NCI-H2227 (cell line): ENCODE results near the gene ST3GAL5.

Experiments used
- DNase-seq: peaks from one replicate; lab custom pipeline; 2025; ENCODE audit not compliant: unreplicated experiment; lab: John Stamatoyannopoulos, UW

The ST3GAL5 gene

GRCh38 chr2:85917887-85918795 is 29.4 kb upstream of the ST3GAL5 start:
- DNase-seq: no peak

DNA sequence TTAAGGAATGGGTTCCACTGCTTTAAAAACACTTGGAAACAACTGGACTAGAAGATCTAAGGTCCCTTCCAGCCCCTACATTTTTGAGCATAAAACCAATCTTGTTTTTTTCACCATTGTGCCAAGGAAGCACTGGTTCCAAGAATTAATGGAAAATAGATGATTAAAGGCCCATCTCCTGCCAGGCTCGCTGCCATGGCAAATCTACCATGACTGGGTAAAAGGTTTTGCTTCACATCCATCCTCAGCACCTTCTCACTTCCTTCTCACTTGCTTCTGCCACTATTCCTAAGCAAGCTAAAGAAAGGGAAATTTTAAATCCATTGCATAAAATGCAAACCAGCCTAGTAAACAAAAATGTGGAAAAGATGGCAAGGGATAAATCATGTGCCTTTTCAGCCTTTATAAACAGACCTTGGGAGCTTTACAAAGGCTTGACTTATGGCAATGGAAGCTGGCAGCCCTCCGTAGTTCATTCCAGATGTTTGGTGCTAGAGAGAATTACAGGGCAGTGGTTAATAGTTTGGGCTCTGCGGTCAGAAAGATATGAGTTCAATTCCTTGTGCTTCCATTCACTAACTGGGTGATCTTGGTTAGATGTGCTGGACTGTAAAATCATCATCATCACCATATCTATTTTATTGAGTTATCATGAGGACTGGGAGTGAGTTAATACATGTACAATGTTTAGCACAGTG is 27.0 kb upstream of the ST3GAL5 start:
- no peak for DNase-seq

- DNase-seq: no peak
Observed at GRCh38 chr2:85914922-85915321, 26.1 kb upstream of the ST3GAL5 start.

- no peak for DNase-seq
Observed at GRCh38 chr2:85913884-85914881, 25.4 kb upstream of the ST3GAL5 start.

DNA sequence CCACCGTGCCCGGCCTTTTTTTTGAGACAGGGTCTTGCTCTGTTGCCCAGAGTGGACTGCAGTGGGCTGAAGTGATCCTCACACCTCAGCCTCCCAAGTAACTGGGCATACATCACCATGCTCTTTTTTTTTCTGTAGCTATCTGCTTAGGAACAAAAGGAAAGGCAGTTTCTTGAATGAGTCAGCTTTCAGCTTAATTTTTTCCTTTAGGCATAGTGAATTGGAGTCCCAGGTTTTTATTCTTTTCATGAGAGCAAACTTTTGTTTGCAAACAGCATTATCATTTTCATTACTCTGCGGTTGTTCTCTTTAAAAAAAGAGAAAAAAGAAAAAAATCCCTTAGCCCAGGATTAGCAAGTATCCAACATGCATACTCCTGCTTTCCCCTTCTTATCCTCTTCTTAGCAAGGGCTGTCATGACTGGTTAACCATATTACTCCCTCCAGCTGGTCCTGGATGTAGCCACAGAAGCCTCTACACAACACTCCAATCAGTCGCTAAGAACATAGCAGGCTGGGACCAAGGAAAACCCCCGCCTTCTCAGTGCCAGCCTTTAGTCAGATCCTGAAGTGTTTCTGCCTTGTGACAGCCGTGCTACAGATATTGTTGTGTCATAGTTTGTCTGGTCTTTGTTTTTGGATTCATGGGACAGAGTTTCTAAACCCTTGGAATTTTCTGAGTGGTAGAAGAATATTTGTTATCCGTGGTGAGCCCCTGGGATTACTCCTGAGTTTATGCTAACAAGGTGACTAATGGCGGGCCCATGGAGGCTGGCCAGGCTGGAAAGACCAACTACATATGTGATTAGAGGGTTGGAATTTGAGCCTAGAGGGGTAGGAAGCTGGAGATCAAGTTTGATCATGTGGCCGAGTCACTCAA is 23.3 kb upstream of the ST3GAL5 start:
- DNase-seq: no peak

DNA sequence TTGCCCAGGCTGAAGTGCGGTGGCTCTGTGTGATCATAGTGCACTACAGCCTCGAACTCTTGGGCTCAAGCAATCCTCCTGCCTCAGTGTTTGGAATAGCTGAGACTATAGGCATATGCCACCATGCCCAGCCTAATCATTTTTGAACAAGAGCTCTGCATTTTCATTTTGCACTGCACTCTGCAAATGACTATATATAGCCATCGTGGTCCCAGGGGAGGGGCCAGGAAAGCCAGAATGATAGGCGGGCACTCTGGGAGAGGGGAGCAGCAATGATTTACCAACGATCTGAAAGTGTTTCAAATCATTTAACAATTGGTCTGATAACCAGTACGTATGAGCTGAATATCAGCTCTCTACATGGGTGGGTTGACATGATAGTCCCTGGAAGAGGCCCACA is 22.3 kb upstream of the ST3GAL5 start:
- no peak for DNase-seq

DNA sequence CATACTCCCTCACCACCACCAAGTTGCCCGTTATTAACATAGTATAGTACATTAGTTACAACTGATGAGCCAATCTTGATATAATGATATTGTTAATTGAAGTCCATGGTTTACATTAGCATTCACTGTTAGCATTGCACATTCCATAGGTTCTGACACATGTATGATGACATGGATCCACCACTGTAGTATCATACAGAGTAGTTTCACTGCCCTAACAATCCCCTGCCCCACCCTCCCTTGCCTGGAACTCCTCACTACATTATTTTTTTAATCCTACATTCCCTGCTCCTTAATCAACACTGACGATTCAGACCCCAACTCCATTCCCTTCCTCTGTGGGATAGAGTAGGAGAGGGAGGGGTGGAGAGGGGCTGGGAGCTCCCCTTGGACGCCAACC is 20.2 kb upstream of the ST3GAL5 start:
- no peak for DNase-seq

GRCh38 chr2:85908506-85908905 is 19.7 kb upstream of the ST3GAL5 start:
- DNase-seq: no peak

DNA sequence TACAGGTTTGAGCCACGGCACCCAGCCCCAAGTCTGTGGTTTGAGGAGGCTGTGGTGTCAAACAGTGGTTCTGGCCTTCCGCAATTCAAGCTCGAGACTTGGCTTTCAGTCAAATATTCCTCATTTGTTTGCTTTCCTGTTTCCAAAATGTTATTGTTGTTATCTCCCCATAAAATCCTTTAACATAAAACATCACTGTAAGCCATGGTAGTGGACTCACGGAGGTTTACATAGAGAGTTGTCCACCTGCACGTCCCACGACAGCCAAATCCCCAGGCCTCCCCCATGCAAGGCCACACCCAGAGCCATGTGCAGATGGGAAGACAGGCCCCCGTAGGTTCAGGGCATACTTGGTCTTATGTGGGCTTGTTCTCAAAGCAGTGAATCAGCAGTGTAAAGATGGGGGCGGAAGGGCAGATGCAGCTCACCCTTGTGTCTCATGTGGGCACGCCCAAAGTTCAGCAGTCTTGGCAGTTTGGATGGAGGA is 18.9 kb upstream of the ST3GAL5 start:
- no peak for DNase-seq

DNA sequence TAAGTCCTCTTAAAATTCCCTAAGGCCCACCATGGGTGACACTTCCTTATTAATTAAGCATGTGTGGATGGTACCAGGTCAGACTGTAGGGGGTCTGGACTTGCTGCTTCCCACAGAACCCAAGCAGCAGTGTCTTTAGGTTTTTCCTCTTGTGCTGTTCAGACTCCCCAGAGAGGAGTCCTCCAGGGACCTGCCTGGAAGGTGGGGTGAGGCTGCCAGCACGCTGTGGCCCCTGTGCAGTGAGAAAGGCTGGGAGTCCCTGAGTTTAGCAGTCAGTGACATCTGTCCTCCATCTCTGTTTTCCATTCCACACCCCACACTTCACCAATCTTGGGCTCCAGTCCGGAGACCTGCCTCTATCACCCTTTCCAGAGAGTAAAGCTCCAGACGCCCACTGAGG is 18.0 kb upstream of the ST3GAL5 start:
- no peak for DNase-seq

DNA sequence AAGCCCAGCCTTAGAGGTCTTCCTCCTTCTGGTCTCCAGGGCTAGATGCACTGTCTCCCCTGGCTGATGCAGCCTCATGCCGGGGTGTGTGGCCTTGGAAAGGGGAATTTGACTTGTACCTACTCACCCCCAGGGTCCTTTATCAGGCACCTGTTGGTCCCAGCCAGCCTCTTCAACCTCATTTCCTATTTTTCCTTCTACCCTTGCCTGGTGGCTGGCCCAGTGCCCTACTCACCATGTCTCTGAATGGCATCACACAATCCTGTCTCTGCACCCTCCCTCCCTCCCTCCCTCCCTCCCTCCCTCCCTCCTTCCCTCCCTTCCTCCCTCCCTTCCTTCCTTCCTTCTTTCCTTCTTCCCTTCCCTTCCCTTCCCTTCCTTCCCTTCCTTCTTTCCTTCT is 17.1 kb upstream of the ST3GAL5 start:
- no peak for DNase-seq

- DNase-seq: no peak
Observed at GRCh38 chr2:85905187-85905666, 16.4 kb upstream of the ST3GAL5 start.

DNA sequence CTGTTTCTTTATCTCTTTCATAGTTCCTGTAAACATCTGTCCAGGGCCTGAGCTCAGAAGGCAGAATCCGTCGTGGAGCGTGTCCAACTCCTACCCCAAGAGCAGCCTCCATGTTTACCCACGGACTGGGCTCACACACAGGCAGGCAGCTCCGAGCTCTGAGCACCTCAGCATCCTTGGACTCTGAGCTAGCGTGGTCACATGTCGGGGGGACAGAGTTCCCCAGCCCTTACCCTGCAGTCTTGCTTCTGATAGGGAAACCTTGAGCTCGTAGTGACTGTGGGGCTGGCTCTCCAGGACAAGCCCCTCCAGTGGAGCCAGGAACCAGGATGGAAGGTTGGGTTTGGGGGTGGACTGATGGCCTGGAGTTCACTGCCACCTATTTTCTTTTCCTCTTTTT is 15.1 kb upstream of the ST3GAL5 start:
- DNase-seq: no peak

DNA sequence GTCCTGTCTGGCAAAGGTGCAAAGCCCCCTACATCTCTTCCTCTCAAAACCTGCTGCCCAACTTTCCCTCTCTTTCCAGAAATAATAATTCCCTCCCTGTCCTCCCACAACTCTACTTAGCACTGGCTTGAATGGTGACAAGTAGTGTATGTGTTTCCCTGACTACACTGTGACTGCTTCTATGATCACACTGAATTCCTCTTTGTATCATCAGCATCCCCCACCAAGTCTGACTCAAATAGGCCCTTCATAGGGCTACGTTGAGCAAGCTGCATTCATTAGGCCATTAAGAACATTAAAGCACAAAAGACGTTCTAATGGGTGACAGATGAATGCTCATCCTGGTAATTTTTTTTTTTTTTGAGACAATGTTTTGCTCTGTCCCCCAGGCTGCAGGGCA is 13.7 kb upstream of the ST3GAL5 start:
- DNase-seq: no peak

GRCh38 chr2:85901155-85901554 is 12.4 kb upstream of the ST3GAL5 start:
- DNase-seq: no peak

- DNase-seq: no peak
Observed at GRCh38 chr2:85900366-85900765, 11.6 kb upstream of the ST3GAL5 start.

GRCh38 chr2:85899849-85900248 is 11.1 kb upstream of the ST3GAL5 start:
- no peak for DNase-seq

DNA sequence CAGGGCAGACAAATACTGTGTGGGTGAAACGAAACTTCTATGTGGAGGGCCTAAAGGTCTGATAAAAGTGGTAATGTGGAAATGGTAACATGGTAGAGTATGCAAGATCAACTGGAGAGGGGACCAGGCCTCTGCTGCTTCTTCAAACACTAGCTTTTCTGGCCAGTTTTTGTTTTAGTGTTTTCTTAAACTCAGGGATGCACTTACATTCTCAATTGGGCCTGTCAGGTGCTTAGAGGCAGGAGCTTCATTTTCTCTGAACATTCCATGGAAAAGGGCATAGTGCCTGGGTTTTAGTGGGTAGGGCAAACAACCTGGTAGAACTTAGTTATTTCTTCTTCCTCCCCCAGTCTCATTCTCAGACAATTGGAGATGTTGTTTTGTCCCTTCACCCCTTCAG is 10.5 kb upstream of the ST3GAL5 start:
- DNase-seq: no peak

GRCh38 chr2:85898881-85899280 is 10.1 kb upstream of the ST3GAL5 start:
- DNase-seq: no peak
